K562 (cell line): Measurements from ENCODE around the gene NAXD. TPM values are rescaled to one million over a fixed set of nuclear protein-coding genes. Genes with fewer than 3 reads are reported as not detected.

ENCODE experiments used
- ATAC-seq: fragments of 200-7000 bp; cut with Tn5 transposase; 3 replicates; pipeline ENCODE4 v1.9.1; 2020; ENCODE audit warnings: moderate library complexity
- BruUV-seq: library from RNA; stranded (reverse); fragments of 400-500 nt; replicated peaks from 2 replicates; lab custom pipeline; 2021; lab: Mats Ljungman, UMichigan
- CTCF ChIA-PET: fragments of 300-600 bp; formaldehyde crosslinking; extraction: SDS; loops from one replicate; lab custom pipeline; 2021; ENCODE audit warnings: low intra/inter-chr PET ratio; lab: Yijun Ruan, JAX
- POLR2A ChIA-PET: fragments of 300-600, 350-650 bp; sonication (Branson Sonifier 250); formaldehyde crosslinking; extraction: SDS; loops from one replicate; lab custom pipeline; 2021; ENCODE audit warnings: antibody characterized with exemption, inconsistent platforms; lab: Yijun Ruan, JAX
- DNase-seq, 4 experiments: peaks; one replicate each; pipeline versions ENCODE4 v3.0.0 to v3.0.0-alpha.2; 2011 to 2018; ENCODE audit warnings: low spot score in 3 of 4, mixed read lengths in 3 of 4; ENCODE audit errors: extremely low read depth in 1 of 4
- FAIRE-seq: peaks from 2 replicates; lab custom pipeline; 2011; peaks lifted over from hg19 to GRCh38; lab: Jason Lieb, UNC
- H2AFZ ChIP-seq: 2 replicates; pipeline ENCODE4 v1.6.0; 2011; ENCODE audit warnings: low read depth, low read length, control low read depth, inconsistent platforms
- H3K27ac ChIP-seq: fragments of 200-600 bp; 3 replicates; pipeline ENCODE4 v1.8.0; 2011; ENCODE audit warnings: low read depth, mild to moderate bottlenecking, control low read depth, inconsistent platforms, low read length, moderate library complexity, mixed read lengths; ENCODE audit errors: extremely low read depth
- H3K27me3 ChIP-seq, 2 experiments: fragments of 300-600 bp in 1 of 2; 2 replicates in 1 of 2; 3 replicates in 1 of 2; pipeline versions ENCODE4 v1.6.0 to v1.8.0; 2011; ENCODE audit warnings: inconsistent platforms in 2 of 2, low read length in 2 of 2, mild to moderate bottlenecking in 1 of 2, mixed read lengths in 1 of 2, moderate library complexity in 1 of 2; ENCODE audit not compliant: control insufficient read depth in 2 of 2, insufficient read depth in 2 of 2
- H3K36me3 ChIP-seq: fragments of 300-600 bp; 3 replicates; pipeline ENCODE4 v1.8.0; 2011; ENCODE audit warnings: mild to moderate bottlenecking, low read length, inconsistent platforms; ENCODE audit not compliant: control insufficient read depth, insufficient read depth
- H3K4me1 ChIP-seq, 2 experiments: fragments of 200-600 bp in 1 of 2; replicated peaks in 1 of 2; 2 replicates in 1 of 2; 3 replicates in 1 of 2; pipeline versions ENCODE4 v1.5.1 to v1.8.0; 2011; ENCODE audit warnings: inconsistent platforms in 2 of 2, low read length in 2 of 2, mild to moderate bottlenecking in 1 of 2, mixed read lengths in 1 of 2, moderate library complexity in 1 of 2; ENCODE audit not compliant: control insufficient read depth in 2 of 2, insufficient read depth in 2 of 2
- H3K4me2 ChIP-seq: 2 replicates; pipeline ENCODE4 v1.6.1; 2011; ENCODE audit warnings: low read length, control low read depth, inconsistent platforms, mixed read lengths; ENCODE audit not compliant: insufficient read depth
- H3K4me3 ChIP-seq: fragments of 200-600 bp; sonication (generic), shearing (Covaris generic); 2 replicates; pipeline ENCODE4 v1.5.1; 2016; ENCODE audit warnings: control low read depth, inconsistent platforms
- H3K79me2 ChIP-seq: fragments of 200-600 bp; 3 replicates; pipeline ENCODE4 v1.8.0; 2011; ENCODE audit warnings: low read length, inconsistent platforms; ENCODE audit not compliant: control insufficient read depth, insufficient read depth
- H3K9ac ChIP-seq, 2 experiments: 2 replicates each; pipeline versions ENCODE4 v1.6.0 to v1.6.1; 2011; ENCODE audit warnings: low read depth in 2 of 2, low read length in 2 of 2, control low read depth in 1 of 2, inconsistent platforms in 1 of 2, mild to moderate bottlenecking in 1 of 2, mixed read lengths in 1 of 2; ENCODE audit not compliant: insufficient read depth in 1 of 2
- H3K9me1 ChIP-seq: one replicate; pipeline ENCODE4 v1.6.0; 2011; ENCODE audit warnings: inconsistent platforms, mild to moderate bottlenecking, low read length, moderate library complexity; ENCODE audit not compliant: control insufficient read depth, insufficient read depth
- H3K9me3 ChIP-seq: replicated peaks from 2 replicates; pipeline ENCODE4 v1.5.1; 2011; ENCODE audit warnings: low read depth, low read length, inconsistent platforms; ENCODE audit not compliant: control insufficient read depth, insufficient read depth
- H4K20me1 ChIP-seq: replicated peaks from 2 replicates; pipeline ENCODE4 v1.6.1; 2011; ENCODE audit warnings: low read length, inconsistent platforms, mixed read lengths; ENCODE audit not compliant: control insufficient read depth, insufficient read depth
- ARID3A ChIP-seq: IDR thresholded peaks from 2 replicates; pipeline ENCODE4 v1.6.1; 2012; ENCODE audit warnings: low read depth, low read length, improper control_type of control experiment, borderline replicate concordance
- ARID3B ChIP-seq: fragments of 250-450 bp; sonication (Bioruptor Pico); IDR thresholded peaks from 2 replicates; pipeline ENCODE4 v1.4.0; 2020; ENCODE audit warnings: borderline replicate concordance
- BACH1 ChIP-seq: fragments of 200-800 bp; sonication (Bioruptor generic); IDR thresholded peaks from 2 replicates; pipeline ENCODE4 v1.6.1; 2016; ENCODE audit warnings: missing genetic modification characterization, missing compliant biosample characterization
- BCOR ChIP-seq: fragments of 450-650 bp; IDR thresholded peaks from 2 replicates; pipeline ENCODE4 v1.6.1; 2016
- BRF1 ChIP-seq: IDR thresholded peaks from 3 replicates; pipeline ENCODE4 v1.6.1; 2011; ENCODE audit warnings: borderline replicate concordance, mild to moderate bottlenecking; ENCODE audit not compliant: insufficient read length; ENCODE audit errors: extremely low read depth
- HOMEZ ChIP-seq: fragments of 250-450 bp; sonication (Bioruptor Pico); IDR thresholded peaks from 2 replicates; pipeline ENCODE4 v1.4.0; 2020; ENCODE audit warnings: mild to moderate bottlenecking, moderate library complexity
- IRF9 ChIP-seq: fragments of 450-650 bp; IDR thresholded peaks from 2 replicates; pipeline ENCODE4 v1.6.1; 2016; ENCODE audit warnings: missing biosample characterization, missing genetic modification characterization
- JUND ChIP-seq, 2 experiments: IDR thresholded peaks; 2 replicates in 1 of 2; 3 replicates in 1 of 2; pipeline ENCODE4 v1.6.1; 2011; ENCODE audit warnings: borderline replicate concordance in 2 of 2, low read depth in 2 of 2, low read length in 2 of 2, improper control_type of control experiment in 1 of 2, missing biosample characterization in 1 of 2, missing genetic modification characterization in 1 of 2, missing genetic modification reagents in 1 of 2
- MTA2 ChIP-seq: fragments of 450-650 bp; IDR thresholded peaks from 2 replicates; pipeline ENCODE4 v1.6.1; 2016; ENCODE audit warnings: low read depth
- TARDBP ChIP-seq: fragments of 450-650 bp; IDR thresholded peaks from 2 replicates; pipeline ENCODE4 v1.6.1; 2016
- TEAD2 ChIP-seq: fragments of 450-650 bp; IDR thresholded peaks from 2 replicates; pipeline ENCODE4 v1.6.1; 2016; ENCODE audit warnings: missing genetic modification characterization, control low read depth, missing compliant biosample characterization
- ZNF707 ChIP-seq: fragments of 250-450 bp; sonication (Bioruptor Pico); conservative IDR thresholded peaks from 2 replicates; pipeline ENCODE4 v1.8.0; 2022; ENCODE audit warnings: inconsistent platforms, mild to moderate bottlenecking, moderate library complexity
- ZNF780A ChIP-seq: fragments of 250-450 bp; sonication (Bioruptor Pico); IDR thresholded peaks from 2 replicates; pipeline ENCODE4 v1.5.0; 2021; ENCODE audit warnings: mild to moderate bottlenecking
- ZNF79 ChIP-seq: fragments of 250-450 bp; sonication (Bioruptor Pico); IDR thresholded peaks from 2 replicates; pipeline ENCODE4 v1.4.0; 2020; ENCODE audit warnings: low read depth, mild to moderate bottlenecking, moderate library complexity
- WGBS: fragments of 100-300 bp; shearing (Covaris generic); methylation state at CpG from one replicate; pipeline ENCODE4 v1.1.6; 2016; ENCODE audit warnings: low coverage, mixed read lengths; ENCODE audit not compliant: insufficient coverage; ENCODE audit errors: missing lambda C conversion rate; 5-methylcytosine and 5-hydroxymethylcytosine counted together
- in situ Hi-C: fragments of 300-500 bp; cut with MboI; formaldehyde crosslinking; loops from 4 replicates; pipeline ENCODE4 v1.15.0; 2018; ENCODE audit warnings: inconsistent platforms, mixed read lengths
- intact Hi-C: fragments of 100-400 bp; cut with micrococcal nuclease; formaldehyde crosslinking; loops from 2 replicates; pipeline ENCODE4 v1.14.2; 2022
- polyA plus RNA-seq, 8 experiments: library from polyadenylated mRNA; depleted of rRNA in 4 of 8; stranded (reverse) in 5 of 8; unstranded in 3 of 8; fragments of >200 nt; fragmentation: Nextera tagmentation in 2 of 8; fragmentation: Illumina TruSeq in 1 of 8; extraction: Ambion mirVana in 2 of 8; extraction: Trizol in 1 of 8; gene quantifications; 2 replicates each; pipeline versions ENCODE4 v1.2.1 to v1.2.3, GENCODE V29; 2011 to 2014; ENCODE audit warnings: inconsistent platforms in 1 of 8, missing spikeins in 1 of 8
- total RNA-seq, 7 experiments: library from RNA; depleted of rRNA in 6 of 7; stranded (reverse); fragments of >200 nt in 6 of 7; fragmentation: Illumina TruSeq in 2 of 7; extraction: Trizol in 2 of 7; gene quantifications; 2 replicates each; pipeline versions ENCODE4 v1.2.1 to v1.2.3, GENCODE V29; 2011 to 2021; ENCODE audit warnings: low replicate concordance in 1 of 7

The NAXD gene
- total and polyA plus RNA-seq, 9 of the 15 experiments (the other 6 are each of a cell fraction or from before 2014, with no cell fraction given) = 0.59 to 20.6 (median 13.0) TPM

- Histone ChIP-seq H3K9ac (no peak overlapping the region), H3K4me3 (no peak overlapping the region), H3K27me3 (no peaks in the 10 kb centered on the region), H4K20me1 (no peaks in the 10 kb centered on the region), H3K79me2 (no peaks in the 10 kb centered on the region), H2AFZ (no peak overlapping the region), H3K4me1 (peaks cover 0 to 3% of the 10 kb centered on the region in 2 experiments; a peak in 4 of 5 replicates), H3K9me1 (no peaks in the 10 kb centered on the region), H3K9me3 (no peaks in the 10 kb centered on the region), H3K4me2 (no peak overlapping the region), H3K27ac (no peak overlapping the region)
- whole genome bisulfite sequencing = 64% methylated on average over 11 of the region's 14 CpGs
- BruUV-seq = no TSS peak
- in situ Hi-C loops (no loop called here), intact Hi-C loops (no loop called here)
- POLR2A ChIA-PET = no interaction called here
- ATAC-seq = no peak; the same call in 2 of the 3 replicates
- CTCF ChIA-PET = no interaction called here
- DNase-seq = no peak
- no peak for FAIRE-seq
- no peak for TF ChIP-seq ARID3A
- no peak for TF ChIP-seq ZNF707 (CRISPR knock-in tag)
- no peak for TF ChIP-seq HOMEZ
- TF ChIP-seq BACH1 (tag) = no peak
- TF ChIP-seq BRF1 = no peak
- no peak for TF ChIP-seq BCOR
- TF ChIP-seq ZNF780A = no peak
- no peak for TF ChIP-seq ZNF79 (CRISPR knock-in tag)
- no peak for TF ChIP-seq IRF9 (tag)
- no peak for TF ChIP-seq TEAD2 (tag)
- TF ChIP-seq ARID3B (CRISPR knock-in tag) = no peak
- no peak for TF ChIP-seq JUND (IDR thresholded peaks at IDR 0.05; ENCODE audit: borderline replicate concordance, low read depth, low read length)
- TF ChIP-seq JUND (tag; IDR thresholded peaks at IDR 0.05; ENCODE audit: borderline replicate concordance, low read depth, low read length) = no peak
- TF ChIP-seq MTA2 = no peak
- TF ChIP-seq TARDBP = no peak
- TF ChIP-seq, all 486 proteins: peak for 0
- no peaks in the 10 kb centered on the region for H3K36me3 ChIP-seq
Measured at GRCh38 chr13:110581506-110582185, 33.7 kb upstream of the NAXD start.
